Nephron (organoid): Measurements from ENCODE around the gene ARHGEF10L.

Source experiments
- H3K27ac Mint-ChIP-seq, 3 experiments: 2 replicates each; pipeline ENCODE4 v1.8.0; 2020; ENCODE audit warnings: mixed read lengths in 3 of 3, mild to moderate bottlenecking in 2 of 3, moderate library complexity in 1 of 3
- H3K27me3 Mint-ChIP-seq: 2 replicates; pipeline ENCODE4 v1.8.0; 2021; ENCODE audit warnings: low read depth, mild to moderate bottlenecking, moderate library complexity, mixed read lengths
- H3K36me3 Mint-ChIP-seq: 2 replicates; pipeline ENCODE4 v1.8.0; 2020; ENCODE audit warnings: low read depth, mixed read lengths
- H3K4me1 Mint-ChIP-seq: 2 replicates; pipeline ENCODE4 v1.8.0; 2020; ENCODE audit warnings: mixed read lengths
- H3K4me3 Mint-ChIP-seq, 3 experiments: 2 replicates each; pipeline ENCODE4 v1.8.0; 2020; ENCODE audit warnings: mild to moderate bottlenecking in 3 of 3, mixed read lengths in 3 of 3, moderate library complexity in 2 of 3
- H3K9me3 Mint-ChIP-seq: 2 replicates; pipeline ENCODE4 v1.8.0; 2020; ENCODE audit warnings: mixed read lengths
- TF ChIP-seq, protein P1 (sequence below), 3 experiments: fragments of 200-600 bp; sonication (generic); IDR thresholded peaks; one replicate each; pipeline ENCODE4 v1.5.0; 2021; ENCODE audit warnings: antibody characterized with exemption in 3 of 3; ENCODE audit not compliant: unreplicated experiment in 3 of 3

ARHGEF10L gene

DNA sequence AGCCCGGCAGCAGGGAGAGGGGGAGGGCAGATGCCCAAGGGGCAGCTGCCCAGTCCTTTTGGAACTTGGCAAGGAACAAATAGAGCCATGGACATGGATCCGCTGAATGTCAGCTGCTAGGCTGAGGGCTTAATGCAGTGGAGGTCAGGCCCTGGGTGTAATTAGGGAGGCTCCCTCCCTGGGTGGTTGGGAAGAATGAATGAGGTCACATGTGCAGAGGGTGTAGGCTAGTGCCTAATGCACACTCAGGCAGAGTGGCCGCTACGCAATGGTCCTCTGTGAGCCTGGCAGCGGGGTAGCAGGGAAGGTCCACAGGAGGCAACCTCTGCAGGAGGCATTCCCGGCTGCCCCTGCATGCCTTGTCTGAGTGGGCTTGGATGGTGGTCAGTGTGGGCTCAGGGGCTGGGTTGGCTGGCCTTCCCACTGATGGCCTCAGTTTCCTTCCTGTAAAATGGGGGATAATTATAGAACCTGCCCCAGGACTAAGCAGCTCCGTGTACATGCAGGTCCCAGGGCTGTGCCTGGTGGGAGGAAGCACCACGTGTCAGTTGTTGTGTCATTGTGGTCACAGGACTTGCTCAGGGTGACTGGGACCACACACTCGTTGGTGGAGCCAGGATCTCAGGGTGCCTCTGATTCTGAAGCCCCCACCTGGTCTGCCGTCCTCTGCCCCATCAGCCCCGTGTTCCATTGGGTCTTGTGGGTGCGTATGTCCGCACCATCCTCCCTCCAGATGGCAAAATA is 134.0 kb downstream of the ARHGEF10L start:
- peaks cover 6% of the 10 kb centered on the region for H3K36me3 Mint-ChIP-seq
- H3K4me3 Mint-ChIP-seq, result no peak overlapping the region

DNA sequence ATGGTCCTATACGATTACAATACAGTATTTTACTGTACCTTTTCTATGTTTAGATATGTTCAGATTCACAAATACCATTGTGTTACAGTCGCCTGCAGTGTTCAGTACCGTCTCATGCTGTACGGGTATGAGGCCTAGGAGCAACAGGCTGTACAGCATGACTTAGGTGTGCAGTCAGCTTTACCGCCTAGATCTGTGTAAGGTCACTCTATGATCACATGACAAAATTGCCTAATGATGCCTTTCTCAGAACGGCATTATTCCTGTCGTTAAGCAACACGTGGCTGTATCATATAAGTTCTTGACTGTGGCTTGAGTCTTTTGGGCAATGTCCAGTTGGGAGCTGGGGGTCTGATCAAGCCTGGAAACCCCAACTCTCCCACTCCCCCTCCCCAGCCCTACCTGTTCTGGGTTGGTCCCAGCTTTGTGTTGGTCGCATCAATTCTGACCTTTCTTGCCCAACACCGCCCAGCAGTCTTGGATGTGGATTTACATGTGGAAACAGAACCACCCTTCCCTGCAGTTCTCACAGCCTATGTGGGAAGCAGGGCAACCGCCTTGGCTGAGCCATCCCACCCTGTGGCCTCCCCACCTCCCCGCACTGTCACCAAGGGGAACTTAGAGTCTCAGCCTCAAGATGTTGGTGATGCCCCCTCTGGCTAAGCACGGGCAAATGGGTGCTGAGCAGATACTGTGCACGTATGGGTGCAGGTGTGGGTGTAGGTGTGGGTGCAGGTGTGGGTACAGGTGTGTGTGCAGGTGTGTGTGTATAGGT is 135.4 kb downstream of the ARHGEF10L start:
- H3K27me3 Mint-ChIP-seq, result peaks cover 12% of the 10 kb centered on the region
- peak overlapping the region in 1 of 3 experiments; percentile 24 for H3K27ac Mint-ChIP-seq
- TF ChIP-seq, protein P1, sequence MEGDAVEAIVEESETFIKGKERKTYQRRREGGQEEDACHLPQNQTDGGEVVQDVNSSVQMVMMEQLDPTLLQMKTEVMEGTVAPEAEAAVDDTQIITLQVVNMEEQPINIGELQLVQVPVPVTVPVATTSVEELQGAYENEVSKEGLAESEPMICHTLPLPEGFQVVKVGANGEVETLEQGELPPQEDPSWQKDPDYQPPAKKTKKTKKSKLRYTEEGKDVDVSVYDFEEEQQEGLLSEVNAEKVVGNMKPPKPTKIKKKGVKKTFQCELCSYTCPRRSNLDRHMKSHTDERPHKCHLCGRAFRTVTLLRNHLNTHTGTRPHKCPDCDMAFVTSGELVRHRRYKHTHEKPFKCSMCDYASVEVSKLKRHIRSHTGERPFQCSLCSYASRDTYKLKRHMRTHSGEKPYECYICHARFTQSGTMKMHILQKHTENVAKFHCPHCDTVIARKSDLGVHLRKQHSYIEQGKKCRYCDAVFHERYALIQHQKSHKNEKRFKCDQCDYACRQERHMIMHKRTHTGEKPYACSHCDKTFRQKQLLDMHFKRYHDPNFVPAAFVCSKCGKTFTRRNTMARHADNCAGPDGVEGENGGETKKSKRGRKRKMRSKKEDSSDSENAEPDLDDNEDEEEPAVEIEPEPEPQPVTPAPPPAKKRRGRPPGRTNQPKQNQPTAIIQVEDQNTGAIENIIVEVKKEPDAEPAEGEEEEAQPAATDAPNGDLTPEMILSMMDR (IDR thresholded peaks at IDR 0.05; ENCODE audit: unreplicated experiment in 3 of 3), result no peak
- H3K9me3 Mint-ChIP-seq, result no peaks in the 10 kb centered on the region
- peaks cover 5% of the 10 kb centered on the region for H3K36me3 Mint-ChIP-seq
- no peak overlapping the region for H3K4me3 Mint-ChIP-seq
- H3K4me1 Mint-ChIP-seq, result peaks cover 26% of the 10 kb centered on the region

More for the DNA sequence above, 134.0 kb downstream of the ARHGEF10L start:
- Mint-ChIP-seq H3K27me3 (peaks cover 8% of the 10 kb centered on the region), H3K4me1 (peaks cover 26% of the 10 kb centered on the region), H3K9me3 (no peaks in the 10 kb centered on the region), H3K27ac (peak overlapping the region in 1 of 3 experiments; percentile 40)
- TF ChIP-seq, protein P1 (IDR thresholded peaks at IDR 0.05; ENCODE audit: unreplicated experiment in 3 of 3), result no peak

DNA sequence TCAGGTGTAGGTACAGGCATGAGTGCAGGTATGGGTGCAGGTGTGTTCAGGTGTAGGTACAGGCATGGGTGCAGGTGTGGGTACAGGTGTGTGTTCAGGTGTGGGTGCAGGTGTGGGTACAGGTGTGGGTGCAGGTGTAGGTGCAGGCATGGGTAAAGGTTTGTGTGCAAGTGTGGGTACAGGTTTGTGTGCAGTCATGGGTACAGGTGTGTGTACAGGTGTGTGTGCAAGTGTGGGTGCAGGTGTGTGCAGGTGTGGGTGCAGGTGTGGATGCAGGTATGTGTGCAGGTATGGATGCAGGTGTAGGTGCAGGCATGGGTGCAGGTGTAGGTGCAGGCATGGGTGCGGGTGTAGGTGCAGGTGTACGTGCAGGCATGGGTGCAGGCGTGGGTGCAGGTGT is 136.2 kb downstream of the ARHGEF10L start:
- Mint-ChIP-seq H3K36me3 (peaks cover 5% of the 10 kb centered on the region), H3K27me3 (peaks cover 8% of the 10 kb centered on the region), H3K4me3 (no peak overlapping the region)

DNA sequence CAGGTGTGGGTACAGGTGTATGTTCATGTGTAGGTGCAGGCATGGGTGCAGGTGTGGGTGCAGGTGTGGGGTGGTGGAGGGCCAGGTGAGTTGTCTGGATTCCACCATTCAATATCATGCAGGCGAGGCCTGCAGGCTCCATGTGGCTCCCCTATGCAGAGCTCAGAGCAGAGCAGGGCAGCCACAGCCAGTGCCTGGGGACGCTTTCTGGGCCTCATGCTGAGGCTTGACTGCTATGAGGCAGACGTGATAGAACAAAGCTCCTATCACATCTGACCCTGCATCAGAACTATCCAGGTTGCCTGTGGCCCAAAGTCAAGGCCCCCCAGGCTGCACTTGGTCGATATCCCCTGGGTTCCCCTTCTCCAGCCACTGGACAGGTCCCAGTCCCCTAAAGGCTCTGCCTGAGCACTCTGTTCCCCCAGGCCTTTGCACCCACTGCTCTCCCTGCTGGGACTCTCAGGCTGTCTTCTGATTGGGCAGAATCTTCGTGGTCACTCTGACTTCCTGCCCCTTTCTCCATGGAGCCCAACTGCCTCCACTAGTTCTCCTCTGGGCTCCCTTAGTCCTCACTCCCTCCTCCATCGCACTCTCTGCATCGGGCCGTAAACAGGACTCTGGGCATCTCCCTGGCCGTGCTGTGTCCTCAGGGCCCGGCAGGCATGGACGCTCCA is 137.0 kb downstream of the ARHGEF10L start:
- peaks cover 11% of the 10 kb centered on the region for H3K36me3 Mint-ChIP-seq
- peaks cover 8% of the 10 kb centered on the region for H3K27me3 Mint-ChIP-seq
- no peak overlapping the region for H3K27ac Mint-ChIP-seq
- peaks cover 23% of the 10 kb centered on the region for H3K4me1 Mint-ChIP-seq
- H3K9me3 Mint-ChIP-seq, result no peaks in the 10 kb centered on the region
- TF ChIP-seq, protein P1 (IDR thresholded peaks at IDR 0.05; ENCODE audit: unreplicated experiment in 3 of 3), result no peak
- H3K4me3 Mint-ChIP-seq, result no peak overlapping the region

More for the DNA sequence above, 136.2 kb downstream of the ARHGEF10L start:
- no peak overlapping the region for H3K27ac Mint-ChIP-seq
- H3K9me3 Mint-ChIP-seq, result no peaks in the 10 kb centered on the region
- TF ChIP-seq, protein P1 (IDR thresholded peaks at IDR 0.05; ENCODE audit: unreplicated experiment in 3 of 3), result no peak
- peaks cover 26% of the 10 kb centered on the region for H3K4me1 Mint-ChIP-seq

DNA sequence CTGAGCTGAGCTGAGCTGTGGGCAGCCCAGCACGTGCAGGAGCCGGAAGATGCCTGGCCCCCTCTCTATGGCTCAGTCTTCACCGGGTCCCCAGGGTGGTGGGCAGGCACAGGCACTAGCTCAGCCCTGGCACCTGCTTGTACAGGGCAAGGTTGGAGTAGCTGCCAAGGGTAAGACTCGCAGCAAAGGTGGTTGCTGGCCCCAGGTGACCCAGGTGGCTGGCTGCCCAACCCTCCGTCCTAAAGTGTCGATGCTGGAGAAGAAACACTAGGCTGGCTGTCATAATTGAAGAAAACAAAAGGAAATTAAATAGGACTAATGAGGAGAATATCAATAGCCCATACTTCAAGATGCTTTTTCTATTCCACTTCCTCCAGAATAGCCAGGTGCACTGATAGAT is 138.5 kb downstream of the ARHGEF10L start:
- H3K36me3 Mint-ChIP-seq, result peaks cover 14% of the 10 kb centered on the region

More for the DNA sequence above, 138.5 kb downstream of the ARHGEF10L start:
- H3K27ac Mint-ChIP-seq, result no peak overlapping the region
- H3K4me1 Mint-ChIP-seq, result peaks cover 15% of the 10 kb centered on the region
- TF ChIP-seq, protein P1 (IDR thresholded peaks at IDR 0.05; ENCODE audit: unreplicated experiment in 3 of 3), result no peak
- no peaks in the 10 kb centered on the region for H3K9me3 Mint-ChIP-seq
- peaks cover 11% of the 10 kb centered on the region for H3K27me3 Mint-ChIP-seq
- H3K4me3 Mint-ChIP-seq, result no peak overlapping the region
